Heart left ventricle (tissue), 13 donors: ENCODE results near the gene SLC23A3.

ENCODE experiments used
- CTCF ChIP-seq, 12 donors: fragments of 200-600 bp; sonication (generic) in 4 of 12; IDR thresholded peaks; one replicate each; pipeline versions ENCODE4 v1.5.0 to v1.8.0; 2018 to 2022; ENCODE audit warnings: antibody characterized with exemption in 12 of 12, mild to moderate bottlenecking in 5 of 12
- POLR2A ChIP-seq, 2 donors: fragments of 450-650 bp; IDR thresholded peaks; one replicate each; pipeline ENCODE4 v1.6.1; 2017; ENCODE audit warnings: antibody characterized with exemption in 2 of 2, mild to moderate bottlenecking in 2 of 2, moderate library complexity in 2 of 2
- donor health status: ischemic (EF 13 %, LVEDD 7.1; RV severe dilation, severe dysfunction).
- donor health status: DM: no; HTN: yes; CAD: no.
- donor health status: DM: no; HTN: no; CAD: no.
- donor health status: ischemic (EF 25% LVEDD 6.9; RV normal size, moderate dysfunction).
- donor health status: ischemic (EF 25% LVEDD 5.7; RV mildly dilated, moderate dysfunction).
- donor health status: ischemic (EF 35%, LVEDD 5.7; RV mildly dilated, moderate dysfunction).
- donor health status: nonischemic (EF 11% LVEDD 7.7; RV severe dilation, severe dysfunction).
- donor health status: DM: yes; HTN: yes; CAD: no.
- donor health status: PGD.
- donor health status: ischemic (EF 29% LVEDD 5.4; RV normal size, mild dysfunction).
- donor health status: nonischemic (EF 23%, LVEDD 6.1; RV moderate dilation, normal function).

- TF ChIP-seq CTCF (IDR thresholded peaks at IDR 0.05) (no peak), POLR2A (IDR thresholded peaks at IDR 0.05) (no peak)
Measured at GRCh38 chr2:219112062-219112406, 57.8 kb downstream of the SLC23A3 start.
